PFSK-1 (cell line): ENCODE measurements around the gene PTP4A2.

Source experiments
- FOXP2 ChIP-seq: optimal IDR thresholded peaks from 2 replicates; pipeline ENCODE3; 2011; ENCODE audit warnings: borderline replicate concordance, control low read depth, inconsistent platforms; ENCODE audit not compliant: insufficient read depth; ENCODE audit errors: extremely low read length, extremely low read depth
- POLR2AphosphoS5 ChIP-seq: IDR thresholded peaks from 2 replicates; pipeline ENCODE4 v1.6.1; 2012; ENCODE audit warnings: low read depth, mild to moderate bottlenecking, control low read depth, low read length, moderate library complexity
- SIN3A ChIP-seq: IDR thresholded peaks from 2 replicates; pipeline ENCODE4 v1.6.1; 2012; ENCODE audit warnings: mild to moderate bottlenecking, low read length, moderate library complexity, borderline replicate concordance; ENCODE audit not compliant: insufficient read depth
- TAF1 ChIP-seq: IDR thresholded peaks from 2 replicates; pipeline ENCODE4 v1.6.1; 2012; ENCODE audit warnings: low read length, control low read depth, borderline replicate concordance; ENCODE audit not compliant: insufficient read depth
- TF ChIP-seq, protein P1 (sequence below), 2 experiments: IDR thresholded peaks; 2 replicates each; pipeline versions ENCODE4 v1.6.1 to v1.8.0; 2011 to 2012; ENCODE audit warnings: low read depth in 2 of 2, low read length in 2 of 2, control low read depth in 1 of 2, inconsistent platforms in 1 of 2, mild to moderate bottlenecking in 1 of 2, moderate library complexity in 1 of 2; ENCODE audit not compliant: insufficient read depth in 1 of 2

PTP4A2 gene

DNA sequence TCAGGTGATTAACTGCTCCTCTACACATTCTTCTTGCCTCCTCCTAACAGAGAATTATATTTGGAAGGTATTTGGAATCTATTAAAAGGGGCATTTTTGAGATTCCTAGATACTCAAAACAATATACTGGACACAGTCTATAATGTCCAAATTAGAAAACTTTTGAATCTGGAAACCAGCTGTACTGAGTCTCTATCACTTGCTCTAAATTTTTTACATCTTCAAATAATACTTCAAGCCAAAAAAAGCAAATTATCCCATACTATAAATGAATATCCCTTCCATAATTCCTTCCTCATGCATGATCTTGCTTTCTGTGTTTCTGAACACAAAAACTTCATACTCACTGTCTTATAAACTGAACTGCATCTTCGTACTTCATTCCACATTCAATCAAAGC is 28.5 kb downstream of the PTP4A2 start:
- no peak for TF ChIP-seq SIN3A

DNA sequence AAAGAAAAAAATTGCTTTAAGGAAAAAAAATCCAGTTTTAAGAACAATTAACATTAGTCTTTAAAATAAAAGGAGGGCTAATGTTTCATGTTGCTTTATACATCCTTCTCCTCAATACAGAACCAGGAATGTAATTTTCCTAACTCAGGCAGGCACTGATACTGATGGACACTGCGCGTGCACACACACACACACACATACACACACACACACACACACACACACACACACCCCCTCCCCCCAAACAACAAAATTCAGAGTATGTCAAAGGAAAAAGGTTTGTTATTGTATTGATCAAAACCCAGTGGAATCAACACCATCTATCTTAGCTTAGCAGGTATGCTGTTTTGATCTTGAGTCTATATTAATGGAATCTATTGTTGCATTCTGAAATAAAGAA is 31.6 kb downstream of the PTP4A2 start:
- TF ChIP-seq FOXP2 = no peak
- TF ChIP-seq, protein P1, sequence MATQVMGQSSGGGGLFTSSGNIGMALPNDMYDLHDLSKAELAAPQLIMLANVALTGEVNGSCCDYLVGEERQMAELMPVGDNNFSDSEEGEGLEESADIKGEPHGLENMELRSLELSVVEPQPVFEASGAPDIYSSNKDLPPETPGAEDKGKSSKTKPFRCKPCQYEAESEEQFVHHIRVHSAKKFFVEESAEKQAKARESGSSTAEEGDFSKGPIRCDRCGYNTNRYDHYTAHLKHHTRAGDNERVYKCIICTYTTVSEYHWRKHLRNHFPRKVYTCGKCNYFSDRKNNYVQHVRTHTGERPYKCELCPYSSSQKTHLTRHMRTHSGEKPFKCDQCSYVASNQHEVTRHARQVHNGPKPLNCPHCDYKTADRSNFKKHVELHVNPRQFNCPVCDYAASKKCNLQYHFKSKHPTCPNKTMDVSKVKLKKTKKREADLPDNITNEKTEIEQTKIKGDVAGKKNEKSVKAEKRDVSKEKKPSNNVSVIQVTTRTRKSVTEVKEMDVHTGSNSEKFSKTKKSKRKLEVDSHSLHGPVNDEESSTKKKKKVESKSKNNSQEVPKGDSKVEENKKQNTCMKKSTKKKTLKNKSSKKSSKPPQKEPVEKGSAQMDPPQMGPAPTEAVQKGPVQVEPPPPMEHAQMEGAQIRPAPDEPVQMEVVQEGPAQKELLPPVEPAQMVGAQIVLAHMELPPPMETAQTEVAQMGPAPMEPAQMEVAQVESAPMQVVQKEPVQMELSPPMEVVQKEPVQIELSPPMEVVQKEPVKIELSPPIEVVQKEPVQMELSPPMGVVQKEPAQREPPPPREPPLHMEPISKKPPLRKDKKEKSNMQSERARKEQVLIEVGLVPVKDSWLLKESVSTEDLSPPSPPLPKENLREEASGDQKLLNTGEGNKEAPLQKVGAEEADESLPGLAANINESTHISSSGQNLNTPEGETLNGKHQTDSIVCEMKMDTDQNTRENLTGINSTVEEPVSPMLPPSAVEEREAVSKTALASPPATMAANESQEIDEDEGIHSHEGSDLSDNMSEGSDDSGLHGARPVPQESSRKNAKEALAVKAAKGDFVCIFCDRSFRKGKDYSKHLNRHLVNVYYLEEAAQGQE (IDR thresholded peaks at IDR 0.05; ENCODE audit: insufficient read depth in 1 of 2, low read depth in 2 of 2, low read length in 2 of 2) = no peak
- TF ChIP-seq POLR2AphosphoS5 = no peak
- no peak for TF ChIP-seq TAF1
- no peak for TF ChIP-seq SIN3A

DNA sequence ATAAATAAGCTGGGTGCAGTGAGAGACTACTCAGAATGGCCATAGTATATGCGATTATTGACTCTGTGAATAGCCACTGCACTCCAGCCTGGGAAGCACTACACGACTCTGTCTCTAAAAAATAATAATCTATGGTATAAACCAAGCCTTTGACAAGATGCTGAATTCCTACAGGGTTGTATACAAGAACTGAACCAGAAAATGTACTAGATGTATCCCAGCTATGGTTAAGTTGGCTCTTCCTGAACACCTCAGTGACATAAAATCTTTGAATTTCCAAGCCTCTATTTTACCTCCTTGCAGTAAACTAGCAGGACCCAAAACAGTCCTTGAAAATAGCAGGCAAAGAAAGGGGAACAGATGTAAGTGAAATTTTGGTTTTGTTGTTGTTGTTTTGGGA is 32.5 kb downstream of the PTP4A2 start:
- TF ChIP-seq TAF1 (no peak), POLR2AphosphoS5 (no peak), SIN3A (no peak), FOXP2 (no peak)
- TF ChIP-seq, protein P1 (IDR thresholded peaks at IDR 0.05; ENCODE audit: insufficient read depth in 1 of 2, low read depth in 2 of 2, low read length in 2 of 2) = no peak

DNA sequence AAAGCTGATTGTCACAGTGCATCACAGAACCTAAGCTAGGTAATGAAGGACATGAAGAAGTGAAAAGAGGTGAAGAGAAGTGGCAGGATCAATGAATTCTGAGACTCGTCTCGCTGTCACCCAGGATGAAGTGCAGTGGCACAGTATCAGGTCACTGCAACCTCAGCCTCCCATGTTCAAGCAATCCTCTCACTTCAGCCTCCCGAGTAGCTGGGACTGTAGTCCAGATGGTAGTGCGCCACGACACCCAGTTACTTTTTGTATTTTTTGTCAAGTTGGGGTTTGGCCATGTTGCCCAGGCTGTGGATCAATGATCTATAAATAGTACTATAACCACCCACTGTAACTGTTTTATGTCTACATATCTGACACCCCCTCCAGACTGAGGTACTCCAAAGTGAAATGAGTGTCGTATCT is 33.1 kb downstream of the PTP4A2 start:
- TF ChIP-seq SIN3A = no peak
- no peak for TF ChIP-seq FOXP2
- TF ChIP-seq TAF1 = no peak
- TF ChIP-seq, protein P1 (IDR thresholded peaks at IDR 0.05; ENCODE audit: insufficient read depth in 1 of 2, low read depth in 2 of 2, low read length in 2 of 2) = no peak
- TF ChIP-seq POLR2AphosphoS5 = no peak

DNA sequence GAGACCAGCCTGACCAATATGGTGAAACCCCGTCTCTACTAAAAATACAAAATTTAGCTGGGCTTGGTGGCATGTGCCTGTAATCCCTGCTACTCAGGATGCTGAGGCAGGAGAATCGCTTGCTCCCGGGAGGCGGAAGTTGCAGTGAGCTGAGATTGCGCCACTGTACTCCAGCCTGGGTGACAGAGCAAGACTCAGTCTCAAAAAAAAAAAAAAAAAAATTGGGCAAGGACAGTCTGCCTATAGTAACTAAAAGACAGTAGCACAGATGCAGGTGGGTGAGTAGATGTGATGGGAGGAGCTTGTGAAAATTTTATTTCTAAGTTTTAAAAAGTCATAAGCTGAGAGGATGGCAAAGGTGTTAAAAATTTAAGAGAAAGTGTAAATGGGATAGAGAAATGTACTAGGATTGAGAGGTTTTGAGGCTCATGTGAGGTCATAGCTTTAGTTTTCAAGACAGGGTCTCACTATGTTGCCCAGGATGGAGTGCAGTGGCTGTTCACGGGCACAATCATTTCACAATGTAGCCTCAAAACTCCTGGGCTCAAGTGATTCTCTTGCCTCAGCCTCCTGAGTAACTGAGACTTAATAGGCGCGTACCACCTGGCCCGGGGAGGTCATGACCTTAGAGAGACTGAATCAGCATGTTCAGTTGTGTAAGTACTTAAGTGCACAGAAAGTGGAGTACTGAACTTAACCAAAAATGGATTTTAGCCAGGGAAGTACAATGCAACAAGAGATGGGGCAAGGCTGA is 33.7 kb downstream of the PTP4A2 start:
- no peak for TF ChIP-seq SIN3A

DNA sequence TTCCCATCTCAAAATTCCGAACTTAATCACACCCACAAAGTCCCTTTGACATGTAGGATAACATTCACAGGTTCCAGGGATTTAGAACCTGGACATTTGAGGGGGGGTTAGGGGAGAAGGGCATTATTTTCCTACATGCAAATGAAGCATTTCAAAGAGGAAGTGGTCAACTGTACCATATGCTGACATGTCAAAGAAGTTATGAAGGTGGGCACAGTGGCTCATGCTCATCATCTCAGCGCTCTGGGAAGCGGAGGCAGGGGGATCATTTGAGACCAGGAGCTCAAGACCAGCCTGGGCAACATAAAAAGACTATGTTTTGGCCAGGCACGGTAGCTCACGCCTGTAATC is 35.7 kb downstream of the PTP4A2 start:
- TF ChIP-seq FOXP2 (no peak), POLR2AphosphoS5 (no peak), TAF1 (no peak), SIN3A (no peak)
- TF ChIP-seq, protein P1 (IDR thresholded peaks at IDR 0.05; ENCODE audit: insufficient read depth in 1 of 2, low read depth in 2 of 2, low read length in 2 of 2) = no peak
